ENCODE results near the gene MAP4K2.

- no peak for TF ChIP-seq CTCF (IDR thresholded peaks at IDR 0.05)
- no peak for TF ChIP-seq EP300 (IDR thresholded peaks at IDR 0.05)
- TF ChIP-seq POLR2AphosphoS5 (IDR thresholded peaks at IDR 0.05), result no peak
- TF ChIP-seq POLR2A (IDR thresholded peaks at IDR 0.05), result no peak
Measured at GRCh38 chr11:64762277-64762673, 40.7 kb downstream of the MAP4K2 start.

All from suprapubic skin (tissue), 4 donors.